NCI-H2227 treated with DMSO at 0.1 percent for 48 hours (cell line): Measurements from ENCODE around the gene RACK1.

ENCODE experiments used
- DNase-seq: peaks from one replicate; lab custom pipeline; 2025; lab: John Stamatoyannopoulos, UW

RACK1 gene

GRCh38 chr5:181259283-181259682 lies 15.6 kb upstream of the RACK1 start:
- no peak for DNase-seq

DNA sequence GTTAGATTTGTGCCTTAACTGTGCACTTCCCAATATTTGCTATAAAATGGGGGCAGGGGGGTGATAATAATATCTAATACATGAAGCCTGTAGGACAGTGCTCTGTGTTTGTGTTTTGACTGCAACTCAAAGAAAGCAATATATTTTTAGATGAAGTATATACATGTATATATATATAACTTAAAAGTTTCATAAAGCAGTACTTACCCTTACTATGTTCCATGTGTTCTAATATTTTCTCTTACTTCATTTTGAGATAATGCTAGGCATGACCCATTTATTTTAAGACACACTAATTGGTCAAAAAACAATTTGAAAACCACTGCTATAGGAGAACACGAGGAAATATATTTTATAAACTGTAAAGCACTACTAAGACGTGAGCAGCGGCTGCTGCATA lies 14.9 kb upstream of the RACK1 start:
- no peak for DNase-seq

DNA sequence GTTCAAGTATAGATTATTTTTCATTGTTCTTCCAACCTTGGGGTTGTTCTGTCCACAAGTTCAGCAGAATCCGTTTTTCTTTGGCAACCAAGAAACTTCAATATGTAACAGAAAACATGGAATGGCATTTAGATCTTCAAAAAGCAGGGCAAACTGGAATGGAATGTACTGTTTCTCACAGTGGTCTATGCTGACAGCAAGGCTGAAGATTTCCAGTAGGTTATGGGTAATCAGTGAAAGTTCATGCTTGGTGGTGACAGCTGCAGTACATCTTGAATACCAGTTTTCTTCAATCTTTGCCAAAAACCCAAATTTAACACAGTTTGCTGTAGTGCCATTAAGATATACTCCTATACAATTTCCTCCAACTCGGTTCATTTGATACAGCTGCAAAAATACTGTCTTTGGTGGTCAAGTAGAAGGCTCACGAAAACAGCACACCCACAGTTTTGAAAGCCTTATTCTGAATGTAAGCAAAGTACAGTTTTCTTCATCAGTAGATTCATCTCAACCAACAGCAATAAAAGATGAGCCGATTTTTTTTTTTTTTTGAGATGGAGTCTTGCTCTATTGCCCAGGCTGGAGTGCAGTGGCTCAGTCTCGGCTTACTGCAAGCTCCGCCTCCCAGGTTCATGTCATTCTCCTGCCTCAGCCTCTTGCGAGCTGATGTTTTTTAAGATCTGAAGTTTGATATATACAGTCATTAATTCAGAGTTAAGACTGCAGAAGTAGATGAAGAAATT lies 12.3 kb upstream of the RACK1 start:
- no peak for DNase-seq

DNA sequence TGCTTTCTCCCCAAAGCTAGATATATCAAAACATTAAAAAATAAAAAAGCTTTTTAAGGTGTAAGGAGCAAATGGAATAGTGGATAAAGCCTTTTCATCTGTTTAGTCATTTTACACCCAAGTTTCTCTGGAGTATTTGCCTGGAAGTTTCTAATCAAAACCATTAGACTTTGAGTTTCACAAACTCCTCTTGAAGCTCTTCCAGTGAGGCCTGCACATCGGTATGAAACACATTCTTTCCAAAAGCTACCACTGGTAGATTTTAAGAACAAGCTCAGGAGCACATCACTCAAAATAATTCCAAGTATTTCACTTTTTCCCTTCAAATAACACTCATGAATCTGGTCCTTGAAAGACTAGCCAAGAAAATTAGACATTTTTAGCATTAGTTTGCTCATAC lies 11.6 kb upstream of the RACK1 start:
- no peak for DNase-seq

GRCh38 chr5:181248277-181248676 lies 4.6 kb upstream of the RACK1 start:
- no peak for DNase-seq

DNA sequence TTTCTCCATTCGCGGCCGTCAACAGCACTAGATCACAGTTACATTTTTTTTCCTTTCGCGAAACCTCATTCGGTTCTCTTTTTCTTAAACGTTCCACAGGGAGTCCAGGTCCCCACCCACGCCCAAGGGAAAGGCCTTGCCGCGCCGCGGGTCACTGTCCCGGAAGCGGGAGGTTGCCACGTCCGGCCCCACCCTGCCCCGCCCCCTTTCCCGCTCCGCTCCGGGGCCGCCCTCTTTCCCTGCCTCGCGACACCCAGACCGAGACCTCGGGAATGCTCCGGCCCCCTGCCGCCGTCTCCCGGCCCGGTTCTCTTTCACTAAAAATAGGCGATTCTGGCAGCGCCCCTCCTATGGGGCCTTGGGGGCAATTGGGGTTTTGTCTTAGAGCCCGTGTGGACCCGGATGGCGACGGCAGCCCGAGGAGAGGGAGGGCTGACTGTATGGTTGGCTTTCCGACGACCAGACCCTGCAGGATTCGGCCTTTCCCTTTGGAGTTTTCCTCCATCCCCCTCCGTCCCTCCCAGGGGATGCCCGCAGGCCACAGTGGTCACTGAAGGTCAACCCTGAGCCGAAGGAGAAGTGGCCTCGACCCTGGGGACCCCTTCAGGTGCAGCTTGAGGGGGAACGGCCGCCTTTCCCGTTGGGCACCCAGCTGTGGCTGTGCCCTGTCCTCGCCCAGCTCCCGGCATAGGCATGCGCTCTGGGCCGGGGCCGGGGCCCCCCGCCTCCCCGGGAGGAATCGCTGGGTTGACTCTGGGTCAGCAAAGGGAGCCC lies 2.8 kb upstream of the RACK1 start:
- no peak for DNase-seq

DNA sequence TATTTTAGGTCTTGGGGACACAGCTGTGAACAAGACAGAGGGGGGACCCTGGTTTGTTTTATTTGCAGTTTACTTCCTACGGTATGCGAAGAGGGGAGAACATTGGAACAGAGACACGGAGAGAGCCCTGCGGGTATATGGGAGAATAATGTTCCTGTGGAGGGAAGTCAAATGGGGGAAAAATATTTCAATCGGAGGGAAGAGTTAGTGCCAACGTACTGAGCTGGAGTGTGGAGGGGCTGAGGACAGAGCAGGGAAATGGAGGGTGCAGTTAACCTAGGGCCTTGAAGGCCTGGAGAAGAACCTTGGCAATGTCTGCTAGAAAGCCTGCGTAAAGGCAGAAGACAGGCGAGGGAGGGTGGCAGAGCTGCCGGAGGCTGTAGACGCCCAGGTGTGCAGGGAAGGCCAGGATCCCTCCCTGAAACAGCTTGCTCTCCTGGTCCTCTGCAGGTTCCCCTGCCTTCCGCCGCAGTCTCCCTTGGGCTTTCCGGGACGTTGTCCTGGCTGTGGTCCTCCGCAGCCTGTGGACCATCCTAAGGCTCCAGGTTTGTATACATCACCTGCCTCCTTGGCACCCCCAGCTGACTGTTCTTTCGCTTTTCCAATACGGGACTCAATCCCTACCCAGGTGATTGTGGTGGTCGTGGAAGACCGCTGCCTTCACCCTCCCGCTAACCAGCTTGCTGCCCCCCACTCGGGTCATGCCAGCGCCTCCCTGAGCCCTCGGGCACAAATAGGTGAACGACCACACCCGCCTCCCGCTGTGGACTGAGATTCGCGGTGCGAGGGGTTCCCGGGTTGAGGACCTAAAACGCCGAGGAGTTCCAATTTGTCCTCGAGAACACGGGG lies 1.9 kb upstream of the RACK1 start:
- no peak for DNase-seq

- DNase-seq = no peak
Observed at GRCh38 chr5:181243018-181243563, 615 bp downstream of the RACK1 start.

DNA sequence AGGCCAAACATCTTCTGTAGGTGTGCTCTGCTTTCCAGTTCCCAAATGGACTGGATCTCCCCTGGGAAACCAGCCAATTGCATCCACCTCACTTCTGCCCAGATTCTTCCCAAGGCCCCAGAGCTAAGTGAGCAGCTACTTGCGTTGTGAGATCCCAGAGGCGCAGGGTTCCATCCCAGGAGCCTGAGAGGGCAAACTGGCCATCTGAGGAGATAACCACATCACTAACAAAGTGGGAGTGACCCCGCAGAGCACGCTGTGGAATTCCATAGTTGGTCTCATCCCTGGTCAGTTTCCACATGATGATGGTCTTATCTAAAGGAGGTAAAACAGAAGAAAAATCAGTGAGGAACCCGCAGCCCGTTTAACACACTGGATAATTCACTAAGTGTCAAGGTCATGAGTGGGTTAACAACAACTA lies 1.7 kb downstream of the RACK1 start:
- no peak for DNase-seq

DNA sequence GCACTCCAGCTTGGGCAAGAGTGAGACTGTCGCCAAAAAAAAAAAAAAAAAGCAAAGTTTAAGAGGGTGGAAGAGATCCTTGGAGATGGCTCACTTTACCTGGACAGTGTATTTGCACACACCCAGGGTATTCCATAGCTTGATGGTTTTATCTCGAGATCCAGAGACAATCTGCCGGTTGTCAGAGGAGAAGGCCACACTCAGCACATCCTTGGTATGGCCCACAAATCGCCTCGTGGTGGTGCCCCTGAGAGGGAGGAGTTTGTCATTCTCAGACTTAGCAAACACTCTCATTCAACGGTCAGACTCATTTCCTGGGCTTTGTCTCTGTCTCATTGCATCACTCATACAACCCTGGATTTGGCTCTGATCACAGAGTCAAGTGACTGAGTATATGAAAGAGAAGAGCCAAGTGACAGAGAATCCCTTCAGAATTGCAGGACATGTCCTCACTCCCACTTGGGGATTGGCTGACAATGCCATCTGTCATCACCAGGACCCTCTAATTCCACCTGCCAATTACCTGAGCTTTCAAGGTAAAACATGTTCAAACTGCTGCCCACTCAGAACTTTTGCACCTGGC lies 2.2 kb downstream of the RACK1 start:
- no peak for DNase-seq

- no peak for DNase-seq
Observed at GRCh38 chr5:181239062-181239663, 4.5 kb downstream of the RACK1 start.

- DNase-seq = no peak
Observed at GRCh38 chr5:181237729-181238385, 5.8 kb downstream of the RACK1 start.

GRCh38 chr5:181236954-181237641 lies 6.6 kb downstream of the RACK1 start:
- DNase-seq = no peak

GRCh38 chr5:181236471-181236870 lies 7.2 kb downstream of the RACK1 start:
- DNase-seq = no peak

- no peak for DNase-seq
Observed at GRCh38 chr5:181235689-181236366, 7.9 kb downstream of the RACK1 start.

DNA sequence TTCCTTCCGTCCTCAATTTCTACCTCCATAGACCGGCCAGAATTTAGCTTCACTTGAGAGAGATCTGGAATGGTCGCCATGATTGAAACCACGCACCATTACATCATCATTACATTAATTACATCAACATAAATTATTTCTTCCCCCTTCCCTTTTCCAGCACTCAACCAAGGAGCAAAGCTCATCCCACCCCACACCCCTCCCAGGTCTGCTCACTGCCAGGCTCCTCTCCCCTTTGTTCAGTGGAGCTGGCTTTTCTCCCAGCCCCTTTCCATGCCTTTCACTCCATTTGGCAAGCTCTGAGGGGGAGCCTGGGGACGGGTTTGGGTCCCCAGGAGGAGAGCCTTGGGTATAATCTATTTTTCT lies 8.4 kb downstream of the RACK1 start:
- no peak for DNase-seq

DNA sequence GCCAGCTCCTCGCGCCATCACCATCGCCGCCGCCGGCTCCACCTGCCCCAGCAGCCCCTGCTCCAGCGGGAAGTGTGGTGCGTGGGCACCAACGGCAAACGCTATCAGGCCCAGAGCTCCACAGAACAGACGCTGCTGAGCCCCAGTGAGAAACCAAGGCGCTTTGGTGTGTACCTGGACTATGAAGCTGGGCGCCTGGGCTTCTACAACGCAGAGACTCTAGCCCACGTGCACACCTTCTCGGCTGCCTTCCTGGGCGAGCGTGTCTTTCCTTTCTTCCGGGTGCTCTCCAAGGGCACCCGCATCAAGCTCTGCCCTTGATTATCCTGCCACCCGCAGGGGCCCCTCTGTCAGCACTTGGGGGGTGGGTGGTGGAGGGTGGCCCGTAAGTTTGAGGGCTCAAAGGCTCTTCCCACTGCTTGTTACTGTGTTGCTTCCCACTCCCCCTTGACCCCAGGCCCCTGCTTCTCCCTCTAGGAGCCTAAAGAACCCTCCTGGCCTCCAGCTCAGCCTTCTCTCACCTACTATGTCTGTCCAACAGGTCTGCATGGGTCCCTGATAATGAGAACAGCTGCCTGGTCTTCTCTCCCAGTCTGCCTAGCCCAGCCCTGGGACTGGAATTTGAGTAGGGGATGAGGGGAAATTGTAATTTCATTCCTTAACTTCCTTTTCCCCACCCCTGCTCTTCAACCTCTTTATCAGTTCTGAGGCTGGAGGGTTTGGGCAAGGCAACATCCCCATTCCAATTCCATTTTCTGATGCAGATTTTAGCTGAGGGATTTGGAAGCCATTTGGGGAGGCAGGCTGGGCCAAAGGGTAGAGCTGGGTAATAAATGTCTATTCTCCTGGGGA lies 9.0 kb downstream of the RACK1 start:
- no peak for DNase-seq

GRCh38 chr5:181233801-181234454 lies 9.8 kb downstream of the RACK1 start:
- DNase-seq = no peak
